ENCODE data around the gene OSR1. TPM values are rescaled to one million over a fixed set of nuclear protein-coding genes. Genes with fewer than 3 reads are reported as not detected.
"Not testable (repeated sequence)": the region's sequence is repeated elsewhere in the genome, so short reads cannot be mapped to it uniquely, and the experiment has no call there.

Gene OSR1
- total RNA-seq, 2 donors from 2014 or later: not detected

GRCh38 chr2:19330436-19330835 is 28.0 kb downstream of the OSR1 start:
- peaks cover 4% of the 10 kb centered on the region for H3K9me3 Mint-ChIP-seq
- H3K27ac Mint-ChIP-seq: no peak overlapping the region
- no peak overlapping the region for H3K4me3 Mint-ChIP-seq
- no peaks in the 10 kb centered on the region for H3K27me3 Mint-ChIP-seq
- ATAC-seq (replicated peaks): no peak
- H3K4me1 Mint-ChIP-seq: no peaks in the 10 kb centered on the region
- no peaks in the 10 kb centered on the region for H3K36me3 Mint-ChIP-seq (ENCODE audit: low read depth)

- no peak overlapping the region for H3K27ac Mint-ChIP-seq
- ATAC-seq (replicated peaks): no peak
- H3K9me3 Mint-ChIP-seq: peaks cover 4% of the 10 kb centered on the region
- no peaks in the 10 kb centered on the region for H3K36me3 Mint-ChIP-seq (ENCODE audit: low read depth)
- H3K27me3 Mint-ChIP-seq: no peaks in the 10 kb centered on the region
- H3K4me3 Mint-ChIP-seq: no peak overlapping the region
- no peaks in the 10 kb centered on the region for H3K4me1 Mint-ChIP-seq
Observed at GRCh38 chr2:19329445-19329844, 29.0 kb downstream of the OSR1 start.

GRCh38 chr2:19327496-19327895 is 30.9 kb downstream of the OSR1 start:
- ATAC-seq (replicated peaks): no peak
- Mint-ChIP-seq H3K4me1 (no peaks in the 10 kb centered on the region), H3K9me3 (peaks cover 4% of the 10 kb centered on the region), H3K27ac (no peak overlapping the region), H3K36me3 (ENCODE audit: low read depth) (no peaks in the 10 kb centered on the region), H3K27me3 (no peaks in the 10 kb centered on the region), H3K4me3 (no peak overlapping the region)

GRCh38 chr2:19321946-19322345 is 36.5 kb downstream of the OSR1 start:
- H3K4me3 Mint-ChIP-seq: no peak overlapping the region
- H3K27ac Mint-ChIP-seq: no peak overlapping the region
- no peaks in the 10 kb centered on the region for H3K36me3 Mint-ChIP-seq (ENCODE audit: low read depth)
- ATAC-seq (replicated peaks): no peak
- no peaks in the 10 kb centered on the region for H3K4me1 Mint-ChIP-seq
- no peaks in the 10 kb centered on the region for H3K27me3 Mint-ChIP-seq
- H3K9me3 Mint-ChIP-seq: no peaks in the 10 kb centered on the region

- Mint-ChIP-seq H3K27me3 (no peaks in the 10 kb centered on the region), H3K9me3 (no peaks in the 10 kb centered on the region), H3K4me3 (no peak overlapping the region), H3K4me1 (no peaks in the 10 kb centered on the region), H3K36me3 (ENCODE audit: low read depth) (no peaks in the 10 kb centered on the region), H3K27ac (no peak overlapping the region)
- no peak for ATAC-seq (replicated peaks)
Observed at GRCh38 chr2:19320813-19321212, 37.6 kb downstream of the OSR1 start.

- no peak overlapping the region for H3K4me3 Mint-ChIP-seq
- no peaks in the 10 kb centered on the region for H3K4me1 Mint-ChIP-seq
- no peaks in the 10 kb centered on the region for H3K9me3 Mint-ChIP-seq
- no peak for ATAC-seq (replicated peaks)
- no peak overlapping the region for H3K27ac Mint-ChIP-seq
- H3K27me3 Mint-ChIP-seq: no peaks in the 10 kb centered on the region
- no peaks in the 10 kb centered on the region for H3K36me3 Mint-ChIP-seq (ENCODE audit: low read depth)
Observed at GRCh38 chr2:19319698-19320097, 38.7 kb downstream of the OSR1 start.

- H3K36me3 Mint-ChIP-seq (ENCODE audit: low read depth): no peaks in the 10 kb centered on the region
- no peak overlapping the region for H3K4me3 Mint-ChIP-seq
- no peaks in the 10 kb centered on the region for H3K27me3 Mint-ChIP-seq
- no peak for ATAC-seq (replicated peaks)
- no peak overlapping the region for H3K27ac Mint-ChIP-seq
- H3K4me1 Mint-ChIP-seq: no peaks in the 10 kb centered on the region
- H3K9me3 Mint-ChIP-seq: no peaks in the 10 kb centered on the region
Observed at GRCh38 chr2:19319064-19319463, 39.4 kb downstream of the OSR1 start.

- ATAC-seq (replicated peaks): no peak
- no peak overlapping the region for H3K27ac Mint-ChIP-seq
- no peaks in the 10 kb centered on the region for H3K9me3 Mint-ChIP-seq
- H3K27me3 Mint-ChIP-seq: no peaks in the 10 kb centered on the region
- H3K4me1 Mint-ChIP-seq: no peaks in the 10 kb centered on the region
- H3K4me3 Mint-ChIP-seq: no peak overlapping the region
- no peaks in the 10 kb centered on the region for H3K36me3 Mint-ChIP-seq (ENCODE audit: low read depth)
Observed at GRCh38 chr2:19313553-19313952, 44.9 kb downstream of the OSR1 start.

- no peaks in the 10 kb centered on the region for H3K9me3 Mint-ChIP-seq
- no peak overlapping the region for H3K4me3 Mint-ChIP-seq
- no peaks in the 10 kb centered on the region for H3K36me3 Mint-ChIP-seq (ENCODE audit: low read depth)
- no peak overlapping the region for H3K27ac Mint-ChIP-seq
- no peaks in the 10 kb centered on the region for H3K4me1 Mint-ChIP-seq
- ATAC-seq (replicated peaks): no peak
- H3K27me3 Mint-ChIP-seq: no peaks in the 10 kb centered on the region
Observed at GRCh38 chr2:19312949-19313348, 45.5 kb downstream of the OSR1 start.

- not testable (repeated sequence) for H3K4me1 Mint-ChIP-seq; ATAC-seq (replicated peaks); H3K27ac Mint-ChIP-seq; H3K4me3 Mint-ChIP-seq; H3K36me3 Mint-ChIP-seq (ENCODE audit: low read depth); H3K9me3 Mint-ChIP-seq; H3K27me3 Mint-ChIP-seq
Observed at GRCh38 chr2:19306065-19306464, 52.4 kb downstream of the OSR1 start.

GRCh38 chr2:19305400-19306055 is 52.9 kb downstream of the OSR1 start:
- H3K36me3 Mint-ChIP-seq (ENCODE audit: low read depth); H3K9me3 Mint-ChIP-seq; H3K4me1 Mint-ChIP-seq; H3K27me3 Mint-ChIP-seq; ATAC-seq (replicated peaks); H3K4me3 Mint-ChIP-seq; H3K27ac Mint-ChIP-seq: not testable (repeated sequence)

GRCh38 chr2:19301706-19302105 is 56.7 kb downstream of the OSR1 start:
- no peak overlapping the region for H3K27ac Mint-ChIP-seq
- H3K36me3 Mint-ChIP-seq (ENCODE audit: low read depth): no peaks in the 10 kb centered on the region
- H3K4me3 Mint-ChIP-seq: no peak overlapping the region
- H3K27me3 Mint-ChIP-seq: no peaks in the 10 kb centered on the region
- no peaks in the 10 kb centered on the region for H3K4me1 Mint-ChIP-seq
- no peaks in the 10 kb centered on the region for H3K9me3 Mint-ChIP-seq
- ATAC-seq (replicated peaks): no peak

All from activated T-helper 17 cell treated with anti-CD3 and anti-CD28 coated beads, Interleukin-2, amount 50 U/mL, for 72 hours (primary cell).